Keratinocyte (primary cell): Measurements from ENCODE around the gene NMNAT2. TPM values are rescaled to one million over a fixed set of nuclear protein-coding genes. Genes with fewer than 3 reads are reported as not detected.

ENCODE experiments used
- DNase-seq: peaks from one replicate; pipeline ENCODE4 v3.0.0-alpha.2; 2011; ENCODE audit warnings: low read depth, missing footprints, low spot score
- FAIRE-seq: peaks from 2 replicates; lab custom pipeline; 2011; peaks lifted over from hg19 to GRCh38; lab: Jason Lieb, UNC
- H2AFZ ChIP-seq: 2 replicates; pipeline ENCODE4 v1.6.0; 2012; ENCODE audit warnings: low read length, control low read depth, inconsistent platforms; ENCODE audit not compliant: control insufficient read depth
- H3K27ac ChIP-seq: 2 replicates; pipeline ENCODE4 v1.5.1; 2011; ENCODE audit warnings: low read length; ENCODE audit not compliant: control insufficient read depth, insufficient read depth
- H3K27me3 ChIP-seq: 3 replicates; pipeline ENCODE4 v1.6.0; 2011; ENCODE audit warnings: low read length; ENCODE audit not compliant: control insufficient read depth, insufficient read depth; ENCODE audit errors: extremely low read depth
- H3K36me3 ChIP-seq, 2 experiments: 2 replicates in 1 of 2; 3 replicates in 1 of 2; pipeline ENCODE4 v1.5.1; 2011; ENCODE audit warnings: low read length in 2 of 2, mild to moderate bottlenecking in 1 of 2; ENCODE audit not compliant: control insufficient read depth in 2 of 2, insufficient read depth in 2 of 2; ENCODE audit errors: extremely low read depth in 1 of 2
- H3K4me1 ChIP-seq: 3 replicates; pipeline ENCODE4 v1.5.1; 2011; ENCODE audit warnings: low read length; ENCODE audit not compliant: control insufficient read depth, insufficient read depth; ENCODE audit errors: extremely low read depth
- H3K4me2 ChIP-seq: 3 replicates; pipeline ENCODE4 v1.6.0; 2011; ENCODE audit warnings: low read depth, low read length; ENCODE audit not compliant: control insufficient read depth, insufficient read depth; ENCODE audit errors: extremely low read depth
- H3K4me3 ChIP-seq, 3 experiments: fragments of 200-600 bp in 1 of 3; sonication (generic) in 1 of 3; 2 replicates in 2 of 3; 3 replicates in 1 of 3; pipeline ENCODE4 v1.5.1; 2011 to 2016; ENCODE audit warnings: low read length in 3 of 3, mild to moderate bottlenecking in 3 of 3, control low read depth in 2 of 3, inconsistent platforms in 1 of 3, low read depth in 1 of 3, mixed read lengths in 1 of 3, mixed run types in 1 of 3, moderate library complexity in 1 of 3; ENCODE audit not compliant: control insufficient read depth in 2 of 3, insufficient read depth in 2 of 3; ENCODE audit errors: extremely low read depth in 1 of 3
- H3K79me2 ChIP-seq: 2 replicates; pipeline ENCODE4 v1.6.0; 2012; ENCODE audit warnings: low read length; ENCODE audit not compliant: control insufficient read depth, insufficient read depth
- H3K9ac ChIP-seq: 3 replicates; pipeline ENCODE4 v1.6.0; 2011; ENCODE audit warnings: low read length; ENCODE audit not compliant: control insufficient read depth, insufficient read depth; ENCODE audit errors: extremely low read depth
- H3K9me1 ChIP-seq: 3 replicates; pipeline ENCODE4 v1.6.0; 2011; ENCODE audit warnings: low read length; ENCODE audit not compliant: control insufficient read depth, insufficient read depth; ENCODE audit errors: extremely low read depth
- H3K9me3 ChIP-seq: 2 replicates; pipeline ENCODE4 v1.5.1; 2012; ENCODE audit warnings: low read depth, low read length; ENCODE audit not compliant: control insufficient read depth
- H4K20me1 ChIP-seq: 3 replicates; pipeline ENCODE4 v1.6.0; 2011; ENCODE audit warnings: low read length; ENCODE audit not compliant: control insufficient read depth, insufficient read depth; ENCODE audit errors: extremely low read depth
- EZH2 ChIP-seq: IDR thresholded peaks from one replicate; pipeline ENCODE4 v1.6.1; 2012; ENCODE audit warnings: inconsistent platforms, mild to moderate bottlenecking, low read length, moderate library complexity
- dilution Hi-C: fragments of 300-500 bp; cut with MboI; formaldehyde crosslinking; loops from one replicate; pipeline ENCODE4 v1.7.0; 2020; ENCODE audit warnings: low sequenced_read_pairs; ENCODE audit not compliant: extremely low pct_ligation_motif_present
- polyA plus RNA-seq, 5 experiments: library from polyadenylated mRNA; depleted of rRNA in 3 of 5; stranded (reverse) in 3 of 5; stranded (forward) in 1 of 5; unstranded in 1 of 5; fragments of >200 nt; gene quantifications; 1 replicate in 1 of 5; 2 replicates in 3 of 5; 3 replicates in 1 of 5; pipeline versions ENCODE4 v1.2.1 to v1.2.3, GENCODE V29; 2011 to 2012; ENCODE audit warnings: missing spikeins in 2 of 5, low read depth in 1 of 5, low replicate concordance in 1 of 5
- TF ChIP-seq, protein P1 (sequence below), 3 experiments: IDR thresholded peaks in 1 of 3; conservative IDR thresholded peaks in 1 of 3; optimal IDR thresholded peaks in 1 of 3; 2 replicates in 2 of 3; 3 replicates in 1 of 3; pipeline versions ENCODE3 to v1.5.1; 2011; ENCODE audit warnings: low read length in 3 of 3, mild to moderate bottlenecking in 3 of 3, moderate library complexity in 2 of 3, control low read depth in 1 of 3, inconsistent platforms in 1 of 3; ENCODE audit not compliant: insufficient read depth in 2 of 3; ENCODE audit errors: extremely low read depth in 1 of 3

NMNAT2 gene
- polyA plus RNA-seq, 1 donor (not counting 4 experiments of a cell fraction or from before 2014, with no cell fraction given) = 0.72 TPM

DNA sequence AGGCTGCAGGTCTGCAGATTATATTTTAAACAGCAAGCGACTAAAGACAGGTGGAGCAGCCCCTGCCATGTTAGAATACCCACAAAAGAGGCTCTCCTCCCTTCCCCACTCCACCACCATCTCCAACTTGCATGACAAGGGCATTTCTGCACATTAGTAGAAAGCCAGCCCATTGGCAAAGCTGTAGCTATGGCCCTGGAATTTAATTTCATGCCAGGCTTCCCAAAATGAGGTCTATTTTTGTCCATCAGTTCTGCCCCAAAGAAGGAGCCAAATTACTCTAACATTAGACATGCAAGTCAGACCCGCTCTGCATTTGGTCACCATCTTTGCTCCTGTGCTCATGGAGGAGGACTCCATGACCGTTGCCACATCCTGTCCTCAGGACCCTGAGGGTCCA, 116.9 kb downstream of the NMNAT2 start:
- Histone ChIP-seq H3K4me1 (peaks cover 13% of the 10 kb centered on the region), H3K4me3 (no peak overlapping the region), H3K36me3 (no peaks in the 10 kb centered on the region), H3K9me1 (no peaks in the 10 kb centered on the region), H3K79me2 (no peaks in the 10 kb centered on the region), H3K9me3 (no peaks in the 10 kb centered on the region), H3K27ac (no peak overlapping the region), H3K27me3 (no peaks in the 10 kb centered on the region), H4K20me1 (no peaks in the 10 kb centered on the region), H3K4me2 (no peak overlapping the region), H3K9ac (no peak overlapping the region), H2AFZ (no peak overlapping the region)
- FAIRE-seq (no peak), DNase-seq (no peak)
- dilution Hi-C loops = no loop called here
- TF ChIP-seq, protein P1, sequence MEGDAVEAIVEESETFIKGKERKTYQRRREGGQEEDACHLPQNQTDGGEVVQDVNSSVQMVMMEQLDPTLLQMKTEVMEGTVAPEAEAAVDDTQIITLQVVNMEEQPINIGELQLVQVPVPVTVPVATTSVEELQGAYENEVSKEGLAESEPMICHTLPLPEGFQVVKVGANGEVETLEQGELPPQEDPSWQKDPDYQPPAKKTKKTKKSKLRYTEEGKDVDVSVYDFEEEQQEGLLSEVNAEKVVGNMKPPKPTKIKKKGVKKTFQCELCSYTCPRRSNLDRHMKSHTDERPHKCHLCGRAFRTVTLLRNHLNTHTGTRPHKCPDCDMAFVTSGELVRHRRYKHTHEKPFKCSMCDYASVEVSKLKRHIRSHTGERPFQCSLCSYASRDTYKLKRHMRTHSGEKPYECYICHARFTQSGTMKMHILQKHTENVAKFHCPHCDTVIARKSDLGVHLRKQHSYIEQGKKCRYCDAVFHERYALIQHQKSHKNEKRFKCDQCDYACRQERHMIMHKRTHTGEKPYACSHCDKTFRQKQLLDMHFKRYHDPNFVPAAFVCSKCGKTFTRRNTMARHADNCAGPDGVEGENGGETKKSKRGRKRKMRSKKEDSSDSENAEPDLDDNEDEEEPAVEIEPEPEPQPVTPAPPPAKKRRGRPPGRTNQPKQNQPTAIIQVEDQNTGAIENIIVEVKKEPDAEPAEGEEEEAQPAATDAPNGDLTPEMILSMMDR (optimal IDR thresholded peaks at IDR 0.05 in 1 of 3, IDR thresholded peaks at IDR 0.05 in 1 of 3, conservative IDR thresholded peaks at IDR 0.05 in 1 of 3; ENCODE audit: extremely low read depth in 1 of 3, insufficient read depth in 2 of 3, low read length in 3 of 3) = no peak
- no peak for TF ChIP-seq EZH2

DNA sequence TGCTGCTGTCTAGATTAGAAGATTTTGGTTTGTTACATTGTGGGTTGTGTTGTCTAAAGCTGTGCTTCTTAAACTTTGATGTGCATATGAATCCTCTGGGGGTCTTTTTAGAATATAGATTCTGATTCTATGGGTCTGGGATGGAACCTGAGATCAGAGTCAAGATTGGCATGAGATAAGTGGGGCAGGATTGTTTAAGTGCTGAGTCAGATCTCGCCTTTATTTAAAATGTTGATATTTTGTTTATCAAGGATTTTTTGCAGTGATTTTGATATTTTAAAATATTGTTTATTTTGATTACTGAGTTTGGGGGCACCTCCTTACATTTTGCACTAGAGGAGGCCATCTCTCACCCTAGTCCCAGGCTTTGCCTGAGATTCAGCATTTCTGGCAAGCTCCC, 117.4 kb downstream of the NMNAT2 start:
- Histone ChIP-seq H3K9me1 (no peaks in the 10 kb centered on the region), H4K20me1 (no peaks in the 10 kb centered on the region), H3K27me3 (no peaks in the 10 kb centered on the region), H3K9ac (no peak overlapping the region), H3K36me3 (no peaks in the 10 kb centered on the region), H3K79me2 (no peaks in the 10 kb centered on the region), H3K4me3 (no peak overlapping the region), H3K4me1 (peaks cover 13% of the 10 kb centered on the region), H3K27ac (no peak overlapping the region), H3K4me2 (no peak overlapping the region), H2AFZ (no peak overlapping the region), H3K9me3 (no peaks in the 10 kb centered on the region)
- no peak for DNase-seq
- FAIRE-seq = no peak
- dilution Hi-C loops = no loop called here
- TF ChIP-seq, protein P1 (optimal IDR thresholded peaks at IDR 0.05 in 1 of 3, IDR thresholded peaks at IDR 0.05 in 1 of 3, conservative IDR thresholded peaks at IDR 0.05 in 1 of 3; ENCODE audit: extremely low read depth in 1 of 3, insufficient read depth in 2 of 3, low read length in 3 of 3) = no peak
- TF ChIP-seq EZH2 = no peak
